ENCODE data around the gene SMG6.

SMG6 gene

GRCh38 chr17:2235265-2235664 is 68.3 kb downstream of the SMG6 start:
- no peak for DNase-seq (ENCODE audit: low spot score)

GRCh38 chr17:2233441-2233947 is 70.1 kb downstream of the SMG6 start:
- DNase-seq (ENCODE audit: low spot score) = no peak

- DNase-seq (ENCODE audit: low spot score) = no peak
Measured at GRCh38 chr17:2232244-2232638, 71.3 kb downstream of the SMG6 start.

GRCh38 chr17:2230877-2231276 is 72.7 kb downstream of the SMG6 start:
- DNase-seq (ENCODE audit: low spot score) = no peak

GRCh38 chr17:2227025-2227699 is 76.4 kb downstream of the SMG6 start:
- DNase-seq (ENCODE audit: low spot score) = no peak

GRCh38 chr17:2223617-2223927 is 80.0 kb downstream of the SMG6 start:
- DNase-seq (ENCODE audit: low spot score) = no peak

- DNase-seq (ENCODE audit: low spot score) = no peak
Measured at GRCh38 chr17:2222901-2223616, 80.5 kb downstream of the SMG6 start.

GRCh38 chr17:2222301-2222700 is 81.3 kb downstream of the SMG6 start:
- no peak for DNase-seq (ENCODE audit: low spot score)

GRCh38 chr17:2218426-2218825 is 85.2 kb downstream of the SMG6 start:
- no peak for DNase-seq (ENCODE audit: low spot score)

GRCh38 chr17:2215616-2216364 is 87.8 kb downstream of the SMG6 start:
- DNase-seq (ENCODE audit: low spot score) = peak; percentile 63

GRCh38 chr17:2214929-2215615 is 88.5 kb downstream of the SMG6 start:
- DNase-seq (ENCODE audit: low spot score) = peak; percentile 37

- peak; percentile 84 for DNase-seq (ENCODE audit: low spot score)
Measured at GRCh38 chr17:2214047-2214928, 89.3 kb downstream of the SMG6 start.

- DNase-seq (ENCODE audit: low spot score) = peak; percentile 52
Measured at GRCh38 chr17:2213291-2213960, 90.2 kb downstream of the SMG6 start.

GRCh38 chr17:2212400-2212981 is 91.1 kb downstream of the SMG6 start:
- peak; percentile 69 for DNase-seq (ENCODE audit: low spot score)

GRCh38 chr17:2211661-2212399 is 91.8 kb downstream of the SMG6 start:
- no peak for DNase-seq (ENCODE audit: low spot score)

- DNase-seq (ENCODE audit: low spot score) = no peak
Measured at GRCh38 chr17:2210726-2211125, 92.9 kb downstream of the SMG6 start.

GRCh38 chr17:2207815-2208515 is 95.6 kb downstream of the SMG6 start:
- no peak for DNase-seq (ENCODE audit: low spot score)

- DNase-seq (ENCODE audit: low spot score) = no peak
Measured at GRCh38 chr17:2204393-2204792, 99.2 kb downstream of the SMG6 start.

- no peak for DNase-seq (ENCODE audit: low spot score)
Measured at GRCh38 chr17:2203818-2204217, 99.8 kb downstream of the SMG6 start.

All from pons (tissue), 1 donor.